ENCODE results near the gene GALNT2.

Gene GALNT2

DNA sequence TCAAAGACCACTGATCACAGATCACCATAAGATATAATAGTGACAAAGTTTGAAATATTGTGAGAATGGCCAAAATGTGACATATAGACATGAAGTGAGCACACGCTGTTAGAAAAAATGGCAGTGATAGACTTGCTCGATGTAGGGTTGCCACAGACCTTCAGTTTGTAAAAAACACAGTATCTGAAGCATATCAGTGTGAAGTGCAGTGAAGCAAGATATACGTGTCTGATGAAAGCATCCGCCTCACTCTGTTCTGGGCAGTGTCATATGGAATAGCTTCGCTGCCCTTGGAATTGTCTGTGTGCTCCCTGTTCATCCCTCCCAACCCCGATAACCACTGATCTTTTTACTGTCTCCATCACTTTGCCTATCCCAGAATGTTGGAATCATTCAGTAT is 50.7 kb downstream of the GALNT2 start:
- DNase-seq, result no peak

DNA sequence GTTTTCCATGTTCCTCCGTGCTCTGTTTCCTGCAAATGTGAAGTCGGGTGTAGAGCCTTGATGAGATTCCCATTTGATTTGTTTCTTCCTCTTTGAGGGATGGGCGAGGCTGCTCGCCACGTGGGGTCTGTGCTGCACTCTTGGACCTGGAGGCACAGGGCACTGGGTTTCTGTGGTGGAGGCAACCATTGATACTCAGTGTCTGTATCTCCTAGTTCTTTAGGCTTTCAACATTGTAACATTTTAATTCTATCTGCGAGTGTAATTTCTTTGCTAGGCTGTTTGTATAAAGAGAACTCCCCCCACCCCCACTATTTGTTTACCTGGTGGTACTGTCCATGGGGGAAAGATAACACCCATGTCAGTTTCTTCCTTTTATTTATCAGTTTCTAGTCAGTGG is 52.3 kb downstream of the GALNT2 start:
- DNase-seq, result no peak

GRCh38 chr1:230120289-230120920 is 53.4 kb downstream of the GALNT2 start:
- no peak for DNase-seq

GRCh38 chr1:230120921-230121381 is 53.9 kb downstream of the GALNT2 start:
- DNase-seq, result no peak

GRCh38 chr1:230121950-230122349 is 54.9 kb downstream of the GALNT2 start:
- no peak for DNase-seq

DNA sequence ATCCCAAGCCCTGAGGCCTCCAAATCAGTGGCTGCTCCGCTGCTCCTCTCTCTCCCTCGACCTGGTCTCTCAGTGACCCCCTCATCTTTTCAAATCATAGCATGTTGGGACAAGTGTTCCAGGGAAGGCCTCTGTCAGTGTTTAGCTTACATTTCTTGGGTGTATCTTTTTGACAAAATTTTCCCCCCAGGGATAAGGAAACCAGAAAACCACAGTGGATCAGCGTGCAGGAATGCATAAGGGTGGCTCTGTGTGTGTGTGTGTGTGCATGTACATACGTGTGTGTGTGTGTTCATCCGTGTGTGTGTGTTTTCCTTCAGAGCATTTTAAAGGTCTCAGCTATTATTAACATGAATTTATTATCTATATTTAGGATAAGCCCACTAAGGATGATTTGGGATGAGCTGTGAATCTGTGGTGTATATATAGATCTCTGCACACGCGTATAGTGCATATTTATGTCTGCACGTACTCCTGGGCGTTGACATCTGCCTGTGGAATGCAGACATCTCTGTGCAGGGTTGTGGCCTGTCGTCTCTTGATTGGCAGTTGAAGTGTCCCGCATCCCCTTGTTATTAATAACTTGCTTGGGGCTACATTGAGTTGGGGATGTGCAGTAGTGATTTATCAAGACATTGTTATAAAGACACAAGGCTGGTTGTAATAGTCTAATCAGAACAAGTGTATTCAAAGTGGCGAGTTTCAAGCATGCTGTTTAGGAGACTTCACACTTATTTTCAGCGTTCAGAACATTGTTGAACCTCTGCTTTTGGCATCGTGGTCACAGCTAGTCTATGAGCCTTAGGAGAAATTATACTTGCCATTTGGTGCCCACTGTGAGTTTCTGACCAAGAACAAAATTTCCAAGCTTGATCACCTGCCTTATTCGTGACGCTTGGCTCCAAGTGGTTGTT is 55.6 kb downstream of the GALNT2 start:
- DNase-seq, result no peak

DNA sequence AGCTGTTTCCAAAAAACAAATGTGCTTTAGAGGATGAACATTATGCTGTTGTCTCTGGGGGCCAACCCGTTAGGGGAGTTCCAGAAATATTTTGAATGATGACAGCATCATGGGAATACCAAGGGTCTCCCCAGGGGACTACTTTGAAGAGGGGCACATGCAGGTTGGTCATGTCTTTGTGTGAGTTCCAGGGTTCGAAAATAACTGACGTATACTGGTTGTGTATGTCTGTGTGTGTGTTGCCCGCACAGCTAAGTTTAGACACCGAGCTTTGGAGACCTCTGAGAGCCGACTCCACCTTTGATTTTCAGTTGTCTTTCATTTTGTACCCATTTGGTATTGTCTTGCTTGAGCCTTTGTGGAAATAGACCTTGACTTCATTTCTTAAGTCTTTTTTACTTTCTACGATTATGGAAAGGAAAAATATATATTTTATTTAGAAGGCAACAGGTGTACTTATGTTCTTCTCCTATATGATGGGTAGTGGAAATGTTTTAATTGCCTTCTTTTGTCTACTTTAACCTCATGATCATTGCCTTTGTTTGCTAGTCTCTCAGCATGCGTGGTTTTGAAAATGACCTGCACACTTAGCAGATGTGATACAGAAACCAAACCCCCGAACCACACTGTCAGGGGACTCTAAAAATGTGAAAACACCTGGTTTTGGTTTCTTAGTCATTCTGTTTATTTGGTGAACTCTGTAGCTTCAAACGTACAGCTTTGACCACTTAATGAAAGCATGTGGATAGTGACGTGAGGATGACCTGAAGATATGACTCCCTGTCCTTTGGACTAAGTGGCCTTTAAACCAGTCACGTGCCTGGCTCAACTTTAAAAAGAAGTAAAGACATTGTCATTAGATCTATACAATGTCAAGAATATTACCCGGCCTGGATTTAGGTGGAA is 56.5 kb downstream of the GALNT2 start:
- no peak for DNase-seq

GRCh38 chr1:230124186-230125128 is 57.4 kb downstream of the GALNT2 start:
- DNase-seq, result no peak

GRCh38 chr1:230125141-230125540 is 58.1 kb downstream of the GALNT2 start:
- no peak for DNase-seq

- no peak for DNase-seq
These were observed 58.8 kb downstream of the GALNT2 start for GRCh38 chr1:230125640-230126528.

DNA sequence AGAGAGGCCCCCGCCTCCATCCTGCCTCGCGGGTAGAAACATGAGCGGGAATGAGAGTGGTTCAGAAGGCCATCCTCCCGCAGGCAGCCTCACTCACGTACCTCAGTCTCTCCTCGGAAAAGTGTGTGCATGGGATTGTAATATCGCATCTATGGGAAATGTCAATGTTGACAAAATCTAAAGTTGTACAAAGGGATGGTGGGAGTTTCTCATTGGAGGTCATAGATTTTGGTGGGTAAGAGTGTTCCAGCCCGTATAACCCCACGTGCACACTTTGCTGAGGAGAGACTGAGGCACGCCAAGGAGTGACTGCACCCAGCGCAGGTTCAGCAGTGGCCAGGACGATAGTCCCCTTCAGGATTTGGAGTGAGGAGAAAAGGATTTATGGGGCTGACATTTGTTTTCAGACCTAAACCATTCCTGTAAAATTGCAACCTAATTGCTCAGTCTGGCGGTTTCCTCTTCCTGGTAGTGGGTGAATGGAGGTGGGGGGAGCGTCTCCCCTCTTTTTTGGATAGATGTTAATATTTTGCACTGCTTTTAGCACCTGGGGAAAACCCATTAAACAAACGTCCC is 59.6 kb downstream of the GALNT2 start:
- no peak for DNase-seq

DNA sequence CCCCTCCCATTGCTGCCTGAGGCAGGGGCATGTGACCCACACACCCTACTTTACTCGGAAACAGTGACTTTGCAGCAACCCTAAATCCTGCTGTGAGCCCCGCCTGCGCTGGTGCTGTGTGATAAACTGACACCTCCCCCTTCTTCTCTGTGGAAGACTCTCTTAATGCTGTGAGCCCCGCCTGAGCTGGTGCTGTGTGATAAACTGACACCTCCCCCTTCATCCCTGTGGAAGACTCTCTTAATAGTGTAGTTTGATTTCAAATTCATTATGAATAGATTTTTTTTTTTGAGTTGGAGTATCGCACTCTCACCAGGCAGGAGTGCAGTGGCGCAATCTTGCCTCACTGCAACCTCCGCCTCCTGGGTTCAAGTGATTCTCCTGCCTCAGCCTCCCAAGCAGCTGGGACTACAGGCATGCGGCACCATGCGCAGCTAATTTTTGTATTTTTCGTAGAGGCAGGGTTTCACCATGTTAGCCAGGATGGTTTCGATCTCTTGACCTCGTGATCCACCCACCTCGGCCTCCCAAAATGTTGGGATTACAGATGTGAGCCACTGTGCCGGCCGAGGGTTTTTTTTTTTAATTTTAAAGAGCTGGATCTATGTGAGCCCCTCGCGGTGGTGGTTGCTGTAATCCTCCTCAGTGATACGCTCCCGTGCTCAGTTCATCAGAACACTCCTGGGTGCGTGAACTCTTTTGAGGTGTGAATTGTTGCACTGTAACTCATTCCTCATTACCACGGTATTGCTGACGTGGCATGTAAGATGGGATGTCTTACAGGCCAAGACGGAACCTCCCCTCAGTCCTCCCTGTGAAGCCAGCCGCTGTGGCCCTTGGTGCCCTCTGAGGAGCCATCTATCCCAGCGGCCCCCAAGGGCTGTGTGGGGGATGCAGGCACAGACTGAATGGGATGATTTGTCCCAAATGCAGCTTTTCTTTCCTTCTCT is 60.3 kb downstream of the GALNT2 start:
- no peak for DNase-seq

DNA sequence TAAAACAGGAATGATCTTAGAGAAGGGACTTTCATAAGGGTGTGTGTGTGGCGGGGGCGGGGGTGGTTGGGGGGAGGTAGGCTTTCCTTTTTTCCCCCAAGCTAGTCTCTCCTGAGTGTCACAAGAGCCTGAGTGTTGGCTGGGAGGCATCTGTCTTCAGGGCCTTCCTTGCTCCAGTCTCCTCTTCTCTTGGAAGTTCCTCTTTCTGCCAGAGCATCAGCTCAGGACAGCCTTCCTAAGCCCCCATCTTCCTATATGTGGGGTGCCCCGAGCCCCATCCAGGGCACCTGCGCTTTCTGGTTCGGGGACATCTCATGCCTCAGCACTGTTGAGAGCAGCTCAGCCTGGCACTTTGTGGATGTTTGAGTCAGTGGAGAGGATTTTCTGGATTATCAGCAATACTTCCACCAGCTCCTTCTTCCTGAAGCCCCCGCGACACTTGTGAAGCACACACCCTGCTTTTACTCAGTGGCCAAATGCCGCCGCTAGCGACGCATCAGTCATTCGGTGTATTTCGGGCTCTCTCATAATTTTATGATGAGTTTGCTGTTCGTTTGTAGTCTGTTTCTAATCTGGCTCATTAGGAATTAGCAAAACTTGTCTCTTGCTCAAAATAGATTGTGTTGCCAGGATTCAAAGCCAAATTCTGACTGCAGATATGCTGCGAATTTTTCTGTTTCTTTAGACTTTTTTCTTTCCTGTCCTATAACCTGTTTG is 61.7 kb downstream of the GALNT2 start:
- no peak for DNase-seq

GRCh38 chr1:230129341-230129740 is 62.3 kb downstream of the GALNT2 start:
- DNase-seq, result no peak

DNA sequence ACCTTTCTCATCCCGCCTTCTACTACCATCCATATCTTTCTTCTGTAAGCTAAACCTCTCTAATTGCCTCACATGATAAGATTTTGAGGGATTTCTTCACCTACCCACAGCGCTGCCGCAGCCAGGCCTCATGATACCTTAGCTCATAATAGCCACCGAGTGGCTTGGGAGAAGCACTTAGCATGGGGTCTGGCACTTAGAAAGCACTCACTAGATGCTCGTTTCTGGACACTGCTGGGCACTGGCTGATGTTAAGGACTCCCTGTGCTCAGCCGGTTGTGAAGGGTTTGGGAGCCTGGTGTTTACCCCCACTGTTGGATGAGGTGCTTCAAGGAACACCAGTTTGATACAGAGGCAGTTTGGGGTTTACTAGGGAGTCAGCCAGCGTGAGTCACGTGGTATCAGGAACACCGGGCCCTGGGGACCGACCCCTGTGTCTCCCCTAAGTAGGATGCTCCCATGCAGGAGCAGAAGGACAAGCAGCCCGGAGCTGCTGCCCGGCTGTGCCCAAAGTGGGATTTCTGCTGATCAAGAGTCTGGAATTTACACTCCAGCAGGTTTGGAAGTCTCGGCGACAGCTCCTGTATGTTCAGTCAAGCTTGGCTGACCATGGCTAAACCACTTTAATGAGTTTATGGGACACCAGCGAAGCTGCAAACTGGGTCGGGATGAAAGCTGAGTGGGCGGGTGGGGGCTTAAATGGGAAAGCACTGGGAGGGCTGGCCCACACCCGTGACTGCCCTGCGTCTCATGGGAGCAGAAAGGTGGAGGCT is 63.3 kb downstream of the GALNT2 start:
- no peak for DNase-seq

DNA sequence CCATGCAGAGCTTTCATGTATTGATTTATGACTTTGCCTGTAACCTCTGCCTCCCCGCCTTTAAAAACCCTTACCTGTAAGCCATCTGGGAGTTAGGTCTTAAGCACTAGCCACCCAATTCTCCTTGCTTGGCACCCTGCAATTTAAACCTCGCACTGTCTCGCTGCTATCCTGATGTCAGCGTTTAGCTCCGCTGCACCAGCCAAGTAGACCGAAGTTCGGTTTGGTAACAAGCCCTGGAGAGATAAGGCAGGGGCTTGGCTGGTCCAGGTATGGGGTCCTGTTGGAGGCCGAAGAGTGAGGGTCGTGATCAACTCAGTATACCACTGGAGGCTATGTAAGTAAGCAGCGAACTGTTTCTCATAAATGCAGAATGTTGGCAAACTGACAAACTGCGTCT is 64.4 kb downstream of the GALNT2 start:
- no peak for DNase-seq

GRCh38 chr1:230132758-230133157 is 65.7 kb downstream of the GALNT2 start:
- DNase-seq, result no peak

DNA sequence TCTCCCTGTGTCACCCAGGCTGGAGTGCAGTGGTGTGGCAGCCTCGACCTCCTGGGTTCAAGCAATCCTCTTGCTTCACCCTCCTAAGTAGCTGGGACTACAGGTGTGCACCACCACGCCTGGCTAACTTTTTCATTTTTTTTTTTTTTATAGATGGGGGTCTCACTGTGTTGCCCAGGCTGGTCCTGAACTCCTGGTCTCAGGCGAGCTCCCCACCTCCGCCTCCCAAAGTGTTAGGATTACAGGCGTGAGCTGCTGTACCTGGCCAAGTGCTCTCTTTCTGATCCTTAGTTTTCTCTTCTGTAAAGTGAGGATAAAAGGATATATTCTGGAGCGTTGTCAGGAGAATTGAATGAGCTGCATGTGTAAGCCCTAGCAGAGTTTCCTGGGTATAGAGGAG is 68.7 kb downstream of the GALNT2 start:
- DNase-seq, result no peak
